Right renal pelvis (tissue), 4 donors: ENCODE data around the gene CAST. TPM values are rescaled to one million over a fixed set of nuclear protein-coding genes. Genes with fewer than 3 reads are reported as not detected.

Experiments
- DNase-seq, 4 donors: peaks; one replicate each; pipeline ENCODE4 v3.0.0-alpha.2; 2013; ENCODE audit warnings: low read depth in 4 of 4, low spot score in 3 of 4, missing footprints in 1 of 4
- polyA plus RNA-seq, 4 donors: library from polyadenylated mRNA; unstranded; fragments of 120-200 nt; gene quantifications; one replicate each; pipeline ENCODE4 v1.2.1, GENCODE V29; 2013; ENCODE audit not compliant: insufficient read length in 4 of 4

CAST gene
- polyA plus RNA-seq, 4 donors, result 133 to 213 (median 170) TPM

DNA sequence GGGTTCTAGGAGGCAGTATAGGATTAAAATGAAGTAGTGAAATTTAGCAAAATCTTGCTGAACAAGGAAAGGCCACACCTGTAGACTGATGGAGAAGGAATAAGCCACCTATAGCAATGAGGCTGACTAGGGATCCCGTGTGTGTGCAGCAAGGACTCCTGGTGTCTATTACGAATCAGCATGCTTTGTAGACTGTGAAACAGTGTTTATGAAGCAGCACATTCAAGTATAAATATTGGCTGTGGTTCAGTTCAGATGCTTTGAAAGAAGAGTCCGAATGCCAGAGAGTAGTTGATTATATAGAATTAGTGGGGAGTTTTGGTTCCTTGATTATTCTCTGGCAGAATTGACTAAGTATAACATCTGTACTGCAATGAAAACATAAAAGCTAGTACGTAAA lies 41.8 kb downstream of the CAST start:
- no peak for DNase-seq

DNA sequence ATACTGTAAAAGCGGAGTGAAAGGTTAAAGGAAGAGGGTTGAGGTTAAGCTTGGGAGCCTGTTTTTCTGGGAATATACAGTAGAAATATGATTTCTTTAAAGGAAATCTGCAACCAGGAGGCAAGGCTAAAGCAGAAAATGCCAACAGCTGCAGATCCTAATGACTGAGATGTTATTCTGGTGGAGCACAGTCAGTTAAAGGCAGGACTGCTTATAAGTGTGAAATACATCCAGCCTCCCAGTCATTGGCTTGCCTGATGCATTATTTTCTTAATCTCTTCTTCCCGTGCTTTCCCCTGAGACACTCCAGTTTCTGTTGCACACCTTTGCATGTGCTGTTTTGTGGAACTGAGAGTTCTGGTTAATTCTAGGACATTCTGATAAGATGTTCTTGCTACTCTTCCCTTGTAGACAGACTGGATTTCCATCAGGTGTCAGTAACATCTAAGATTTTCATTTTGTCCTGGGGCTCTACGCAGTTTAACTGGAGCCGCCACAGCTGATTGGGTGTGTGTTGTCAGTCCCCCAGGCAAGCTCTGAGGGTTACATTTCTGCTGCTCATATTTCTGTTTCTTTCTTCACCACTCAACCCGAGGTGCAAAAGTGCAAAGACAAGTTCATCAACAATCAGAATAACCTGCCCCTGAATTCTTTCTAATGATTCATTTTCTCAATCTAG lies 44.4 kb downstream of the CAST start:
- no peak for DNase-seq

DNA sequence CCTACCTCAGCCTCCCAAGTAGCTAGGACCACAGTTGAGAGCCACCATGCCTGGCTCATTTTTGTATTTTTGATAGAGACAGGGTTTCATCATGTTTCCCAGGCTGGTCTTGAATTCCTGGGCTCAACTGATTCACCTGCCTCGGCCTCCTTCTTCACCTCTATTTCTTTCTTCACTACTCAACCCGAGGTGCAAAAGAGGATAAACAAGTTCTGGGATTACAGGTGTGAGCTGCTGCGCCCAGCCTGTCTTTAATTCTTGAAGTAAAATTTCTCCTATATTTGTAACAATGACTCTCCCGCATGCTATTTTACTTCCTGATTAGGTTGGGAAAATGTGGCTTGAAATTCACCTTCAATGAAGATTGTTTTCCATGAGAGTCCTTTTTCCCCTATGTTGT lies 46.4 kb downstream of the CAST start:
- no peak for DNase-seq

DNA sequence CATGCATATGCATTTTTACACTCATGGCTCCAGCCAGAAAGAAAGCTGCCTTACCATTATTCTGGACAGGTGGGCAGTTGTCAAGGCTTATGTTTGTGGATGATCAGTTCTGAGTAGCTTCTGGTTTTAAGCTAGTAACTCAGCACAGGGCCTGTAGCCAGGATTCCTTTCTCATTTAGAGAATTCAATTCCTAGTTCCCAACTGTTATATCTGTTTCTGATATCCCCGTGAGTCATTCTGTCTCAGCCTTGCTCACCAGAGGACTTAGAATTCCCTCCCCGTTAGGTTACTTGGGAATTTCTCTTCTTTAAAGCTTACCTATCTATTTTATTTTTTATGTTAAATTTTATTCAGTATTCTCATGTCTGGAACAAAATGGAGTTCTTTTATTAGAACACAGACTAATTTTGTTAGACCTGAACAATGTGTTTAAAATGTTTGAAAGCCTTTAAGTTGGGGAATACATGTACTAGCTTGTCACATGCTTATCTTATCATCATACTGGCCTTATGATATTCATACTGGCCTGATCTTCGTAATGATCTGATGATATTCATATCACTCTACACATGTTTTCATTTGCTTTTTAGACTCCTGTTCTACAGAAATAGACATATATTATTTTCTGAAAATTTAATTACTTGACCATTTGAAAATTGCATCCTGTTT lies 47.1 kb downstream of the CAST start:
- no peak for DNase-seq

DNA sequence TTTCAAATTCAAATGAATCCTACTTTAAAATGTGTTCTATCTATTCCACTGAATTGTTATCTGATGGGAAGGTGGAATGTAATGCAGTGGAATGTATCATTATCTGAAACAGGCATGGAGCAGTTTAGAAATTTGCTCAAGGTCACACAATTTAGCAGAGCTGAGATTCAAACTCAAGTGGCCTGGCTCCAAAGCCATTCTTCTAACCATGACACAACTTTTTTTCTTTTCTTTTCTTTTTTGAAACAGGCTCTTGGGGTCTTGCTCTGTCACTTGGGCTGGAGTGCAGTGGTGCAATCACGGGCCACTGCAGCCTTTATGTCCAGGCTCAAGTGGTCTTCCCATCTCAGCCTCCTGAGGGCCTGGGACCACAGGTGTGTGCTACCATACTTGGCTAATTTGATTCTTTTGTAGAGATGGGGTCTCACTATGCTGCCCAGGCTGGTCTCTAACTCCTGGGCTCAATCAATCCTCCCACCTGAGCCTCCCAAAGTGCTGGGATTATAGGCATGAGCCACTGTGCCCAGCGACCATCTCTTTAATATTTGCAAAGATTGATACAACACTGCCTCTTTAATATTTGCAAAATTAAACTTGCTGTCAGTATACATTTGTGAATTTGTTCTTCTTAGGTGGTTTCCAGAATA lies 50.0 kb downstream of the CAST start:
- no peak for DNase-seq

DNA sequence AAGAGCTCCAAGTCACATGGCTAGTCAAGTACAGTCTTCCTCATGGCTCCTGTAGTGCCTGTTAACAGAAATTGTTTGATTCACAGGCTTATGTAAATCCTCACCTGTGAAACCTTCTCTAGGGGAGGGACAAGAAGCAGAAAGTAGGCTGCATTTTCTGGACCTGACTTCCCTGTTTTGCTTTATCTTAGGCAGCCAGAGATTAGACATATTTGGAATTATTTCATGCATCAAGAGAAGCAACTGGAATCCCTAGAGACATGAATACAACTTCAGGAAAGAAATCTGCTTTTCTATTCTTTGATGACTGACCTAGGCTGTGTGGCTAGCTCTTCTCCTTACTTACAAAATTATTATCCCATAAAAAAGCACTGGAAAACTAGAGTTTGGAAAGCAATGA lies 52.3 kb downstream of the CAST start:
- DNase-seq, result no peak

DNA sequence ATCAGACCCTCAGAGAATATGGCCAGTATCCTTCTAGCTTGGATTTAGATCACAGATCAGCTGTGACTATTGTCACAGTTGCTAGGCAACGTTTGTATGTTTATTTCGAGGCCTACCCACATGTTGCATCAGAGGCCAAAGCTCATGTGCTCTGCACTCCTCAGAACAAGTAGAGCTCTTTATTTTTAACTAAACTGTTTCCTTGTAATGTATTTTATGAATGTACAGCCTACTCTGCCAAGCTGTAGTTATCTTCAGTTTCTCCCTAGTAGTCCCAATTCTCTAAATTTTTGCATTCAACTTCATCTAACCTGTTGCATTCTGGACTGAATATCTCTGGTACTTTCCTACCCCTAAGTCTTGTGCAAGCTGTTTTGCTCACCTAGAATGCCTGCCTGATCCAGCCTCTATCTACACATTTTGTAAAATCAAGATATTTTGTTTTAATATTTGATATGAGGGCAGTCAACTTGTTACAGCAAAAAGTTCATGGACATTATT lies 52.8 kb downstream of the CAST start:
- peak in 3 of 4 donors; percentile 40 to 50 (median 41) for DNase-seq

DNA sequence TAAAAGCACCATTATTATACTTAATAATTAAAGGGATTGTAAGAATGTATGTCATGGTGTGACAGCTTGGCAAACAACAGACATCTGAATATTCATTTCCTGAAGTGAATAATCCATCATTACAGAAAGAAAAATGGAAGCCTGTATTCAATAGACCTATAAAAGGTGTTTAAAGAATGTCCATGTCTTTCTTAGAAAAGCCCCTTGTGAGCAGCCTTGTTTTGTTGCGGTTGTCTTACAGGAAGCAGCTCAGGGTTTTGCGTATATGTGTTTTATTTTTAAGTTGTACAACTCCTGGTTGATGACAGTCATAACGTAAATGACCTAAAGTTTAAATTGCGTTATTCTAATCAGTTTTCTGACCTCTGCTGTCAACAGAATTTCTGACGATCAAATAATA lies 53.8 kb downstream of the CAST start:
- no peak for DNase-seq

DNA sequence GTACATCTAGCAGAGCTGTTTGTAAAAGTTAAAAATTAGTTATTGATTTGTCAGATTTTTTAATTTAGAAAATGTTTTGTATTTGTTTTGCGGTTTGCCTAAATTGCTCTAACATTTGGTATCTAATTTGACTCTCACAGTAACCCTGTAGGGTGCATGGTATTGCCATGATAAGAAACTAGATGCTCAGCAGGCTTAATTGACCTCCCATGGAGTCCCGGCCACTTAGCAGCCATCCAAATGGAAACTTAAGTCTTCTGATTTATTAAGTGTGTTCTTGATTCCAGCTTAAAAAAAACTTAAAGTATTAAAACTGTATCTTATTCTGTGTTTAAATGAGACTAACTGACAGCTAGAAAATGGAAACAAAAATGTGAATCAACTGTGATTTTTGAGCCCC lies 54.5 kb downstream of the CAST start:
- no peak for DNase-seq

DNA sequence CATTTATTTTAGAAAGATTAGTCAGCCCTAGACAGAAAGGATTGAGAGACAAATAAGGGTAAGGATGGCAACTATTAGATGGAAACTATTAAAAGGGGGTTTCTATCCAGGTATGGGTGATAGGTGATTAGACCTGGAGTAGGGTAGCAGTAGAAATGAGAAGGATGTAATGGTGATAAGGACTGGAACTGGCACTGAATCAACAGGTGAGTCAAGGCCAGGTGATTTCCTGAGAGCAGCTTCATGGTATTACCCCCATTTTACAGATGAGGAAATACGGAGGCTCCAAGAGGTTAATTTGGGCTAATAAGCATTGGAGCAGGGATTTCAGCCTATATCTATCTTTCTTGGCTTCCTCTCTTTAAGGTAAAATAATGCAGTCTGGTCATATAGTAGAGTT lies 55.7 kb downstream of the CAST start:
- DNase-seq, result no peak

DNA sequence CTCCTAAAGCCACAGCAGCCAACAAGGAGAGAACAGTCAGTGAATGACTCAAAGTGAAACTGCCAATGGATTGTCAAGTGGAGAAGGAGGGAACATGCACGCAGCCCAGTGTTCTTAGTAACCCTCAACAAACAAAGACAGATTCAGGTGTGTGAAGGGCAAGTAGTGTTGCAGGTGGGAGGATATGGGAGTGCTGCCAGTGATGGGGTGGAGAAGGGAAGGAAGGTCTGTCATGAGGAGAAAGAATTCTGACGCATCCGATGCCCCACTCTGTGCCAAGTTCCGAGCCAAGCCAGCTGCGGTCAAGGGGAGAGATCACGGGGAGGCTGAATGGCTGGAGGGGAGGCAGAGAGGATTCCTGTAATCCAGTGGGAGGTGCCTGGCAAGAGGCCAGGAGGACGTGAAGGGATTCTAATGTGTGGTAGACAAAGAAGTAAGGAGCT lies 56.5 kb downstream of the CAST start:
- DNase-seq, result no peak

DNA sequence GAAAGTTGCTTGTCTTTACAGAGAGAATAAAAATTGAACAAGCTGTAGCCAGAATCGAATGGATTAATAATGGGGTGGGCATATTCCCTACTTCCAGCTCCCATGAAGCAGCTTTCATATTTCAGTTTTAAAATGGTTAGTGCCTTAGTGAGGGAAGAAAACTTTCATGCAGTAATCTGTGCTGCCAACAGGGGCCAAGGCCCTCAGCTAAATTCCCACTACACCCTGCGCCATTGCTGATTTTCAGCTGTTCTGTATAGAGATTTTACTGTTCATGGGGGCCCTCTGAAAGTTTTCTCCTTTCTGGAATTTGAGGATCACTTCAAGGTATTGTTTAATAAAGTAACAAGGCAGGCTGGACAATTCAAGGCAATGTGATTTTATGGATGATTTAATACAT lies 58.2 kb downstream of the CAST start:
- no peak for DNase-seq

DNA sequence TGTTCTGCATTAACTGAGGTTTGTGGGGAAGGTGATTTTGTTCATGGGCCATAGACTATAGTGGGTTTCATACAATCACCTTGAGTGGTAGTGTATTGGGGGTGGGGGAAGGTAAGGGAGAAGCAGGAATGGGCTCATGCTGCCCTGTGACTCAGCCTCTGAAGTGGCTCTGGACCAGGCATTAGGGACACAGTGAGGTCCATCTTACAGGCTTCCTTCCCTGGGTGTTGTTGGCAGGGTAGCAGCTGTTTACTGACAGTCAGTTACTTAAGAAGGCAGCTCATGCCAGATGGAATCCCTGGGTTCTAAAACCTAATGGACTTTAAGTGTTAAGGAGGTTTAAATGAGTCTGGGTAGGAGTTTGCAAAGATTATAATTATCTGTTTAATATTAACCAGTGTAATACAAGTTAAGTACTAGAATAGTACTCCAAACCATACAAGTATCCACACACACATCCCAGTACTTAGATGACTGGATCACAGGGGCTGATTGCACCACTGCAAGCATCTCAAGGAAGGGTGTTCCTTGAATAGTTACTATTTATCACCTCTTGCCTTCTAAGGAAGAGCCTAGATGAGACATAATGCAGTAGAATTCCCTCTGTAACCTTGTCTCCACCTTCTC lies 59.3 kb downstream of the CAST start:
- no peak for DNase-seq

DNA sequence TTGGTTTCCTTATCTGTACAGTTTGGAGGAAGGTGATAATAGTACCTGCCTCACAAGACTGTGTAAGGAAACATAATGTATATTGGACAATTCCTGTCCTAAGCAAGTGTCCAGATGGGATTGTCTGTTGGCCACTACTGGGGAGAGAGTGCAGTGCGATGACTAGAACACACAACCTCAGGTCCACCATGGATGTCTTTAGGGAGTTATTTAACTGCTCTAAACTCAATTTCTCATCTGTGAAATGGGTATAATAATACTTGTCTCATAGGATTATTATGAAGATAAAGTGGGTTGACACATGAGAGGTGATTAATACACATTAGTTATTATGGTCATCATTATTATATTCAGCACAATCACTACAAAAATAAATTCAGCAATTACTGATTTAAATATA lies 63.1 kb downstream of the CAST start:
- no peak for DNase-seq

DNA sequence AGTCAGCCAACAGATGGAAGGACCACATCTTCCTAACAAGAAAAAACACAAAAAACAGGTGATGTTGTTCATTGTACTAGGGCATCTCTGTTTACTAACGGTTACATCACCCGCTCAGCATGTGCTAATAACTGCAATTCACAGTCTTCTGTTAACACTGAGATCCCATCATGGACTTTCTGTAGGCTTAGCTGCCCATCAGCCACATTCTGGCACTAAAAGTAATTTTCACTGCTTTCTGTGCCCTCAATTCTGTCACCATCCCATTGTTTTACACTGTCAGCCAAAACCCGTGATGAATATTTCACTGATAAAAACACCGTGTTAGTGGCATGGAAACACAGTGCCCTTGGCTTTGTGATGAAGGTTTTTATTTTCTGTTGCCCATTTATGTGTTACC lies 64.6 kb downstream of the CAST start:
- no peak for DNase-seq

DNA sequence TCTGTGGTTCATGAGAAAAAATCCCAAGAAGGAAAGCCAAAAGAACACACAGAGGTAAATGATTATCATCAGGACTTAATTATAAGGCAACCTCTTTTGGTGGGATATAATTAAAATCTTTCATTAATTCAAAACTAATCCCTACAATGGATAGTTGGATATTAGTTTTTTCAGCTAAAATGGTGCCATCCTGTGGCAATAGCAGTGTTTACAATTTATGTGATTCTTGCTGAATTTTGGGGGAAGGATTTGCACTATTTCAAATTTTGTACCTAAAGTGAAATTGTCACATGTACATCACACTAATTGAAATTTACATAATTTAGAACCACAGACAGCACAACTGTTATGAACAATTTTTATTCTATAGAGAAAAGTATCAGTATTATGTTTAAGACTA lies 67.0 kb downstream of the CAST start:
- no peak for DNase-seq

DNA sequence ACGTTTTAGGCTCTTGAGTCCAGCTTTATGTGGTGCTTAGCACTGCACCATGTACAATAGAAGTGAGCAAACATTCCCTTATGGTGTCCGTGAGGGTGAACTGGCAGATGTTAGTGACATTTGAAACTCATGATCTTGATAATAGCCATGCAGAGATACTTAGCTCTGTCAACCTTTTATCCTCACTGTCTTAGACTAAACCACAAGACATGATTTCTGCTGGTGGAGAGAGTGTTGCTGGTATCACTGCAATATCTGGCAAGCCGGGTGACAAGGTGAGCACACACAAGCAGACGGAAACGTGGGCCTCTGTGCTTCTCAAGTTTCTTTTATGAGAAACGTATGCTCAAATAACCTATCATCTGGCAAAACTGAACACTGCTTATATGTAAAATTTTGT lies 68.4 kb downstream of the CAST start:
- no peak for DNase-seq

DNA sequence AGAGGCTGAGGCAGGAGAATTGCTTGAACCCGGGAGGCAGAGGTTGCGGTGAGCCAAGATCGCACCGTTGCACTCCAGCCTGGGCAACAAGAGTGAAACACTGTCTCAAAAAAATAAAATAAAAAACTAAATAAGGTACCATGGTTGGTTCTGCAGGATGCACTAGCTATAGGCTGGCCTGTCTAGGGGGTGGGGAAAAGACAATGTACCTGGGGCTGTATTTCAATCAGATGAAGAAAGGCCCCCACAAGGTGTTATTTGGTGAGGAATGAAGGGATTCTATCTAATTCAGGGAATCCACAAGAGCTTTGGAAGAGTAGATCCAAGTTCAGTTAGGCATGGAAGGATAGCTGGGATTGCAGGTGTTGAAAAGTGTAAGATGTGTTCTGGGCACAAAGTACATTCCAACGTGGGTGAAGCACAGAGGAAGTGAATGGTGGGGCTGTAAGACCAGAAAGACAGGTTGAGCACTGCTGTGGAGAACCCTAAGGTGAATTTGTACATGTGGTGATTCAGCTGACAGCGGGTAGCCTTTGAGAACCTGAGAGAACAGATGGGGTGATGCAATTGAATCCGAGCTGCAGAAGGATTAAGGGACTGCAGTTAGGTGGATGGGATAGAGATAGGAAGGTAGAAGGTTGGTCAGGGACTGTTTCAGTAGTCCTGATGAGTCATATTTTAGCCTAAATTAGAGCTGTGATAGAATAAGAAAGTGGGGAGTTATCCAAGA lies 71.8 kb downstream of the CAST start:
- DNase-seq, result no peak

DNA sequence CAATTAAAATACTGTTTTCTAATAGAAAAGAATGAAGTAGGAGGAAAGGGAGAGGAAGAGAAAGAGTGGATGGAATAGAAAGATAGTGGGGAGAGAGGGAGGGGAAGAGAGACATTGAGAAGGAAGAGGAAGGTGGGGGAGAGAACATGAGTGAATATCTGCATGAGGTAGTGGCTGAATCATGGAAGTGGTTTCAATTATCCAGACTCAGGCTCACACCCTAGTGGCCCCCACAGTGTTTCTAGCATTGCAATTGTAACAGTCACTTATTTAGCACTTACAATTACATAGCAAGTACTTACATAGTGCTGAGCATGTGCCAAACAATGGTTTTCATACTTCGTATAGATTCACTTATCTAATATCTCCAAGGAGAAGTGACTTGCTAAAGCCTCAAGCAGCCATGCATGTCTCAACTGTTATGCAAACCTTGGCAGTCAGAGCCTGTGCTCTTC lies 72.7 kb downstream of the CAST start:
- DNase-seq, result no peak

DNA sequence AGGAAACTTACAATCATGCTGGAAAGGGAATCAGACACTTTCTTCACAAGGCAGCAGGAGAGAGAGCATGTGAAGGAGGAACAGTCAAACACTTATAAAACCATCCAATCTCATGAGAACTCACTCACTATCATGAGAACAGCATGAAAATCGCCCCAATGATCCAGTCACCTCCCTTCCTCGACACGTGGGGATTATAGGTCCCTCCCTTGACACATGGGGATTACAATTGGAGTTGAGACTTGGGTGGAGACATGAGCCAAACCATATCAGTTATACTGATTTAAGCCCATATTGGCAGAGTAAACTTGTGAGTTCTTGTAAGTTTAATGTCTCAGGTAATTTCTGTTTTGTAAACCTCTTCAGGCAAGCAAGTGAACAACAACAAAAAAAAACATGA lies 74.8 kb downstream of the CAST start:
- no peak for DNase-seq

DNA sequence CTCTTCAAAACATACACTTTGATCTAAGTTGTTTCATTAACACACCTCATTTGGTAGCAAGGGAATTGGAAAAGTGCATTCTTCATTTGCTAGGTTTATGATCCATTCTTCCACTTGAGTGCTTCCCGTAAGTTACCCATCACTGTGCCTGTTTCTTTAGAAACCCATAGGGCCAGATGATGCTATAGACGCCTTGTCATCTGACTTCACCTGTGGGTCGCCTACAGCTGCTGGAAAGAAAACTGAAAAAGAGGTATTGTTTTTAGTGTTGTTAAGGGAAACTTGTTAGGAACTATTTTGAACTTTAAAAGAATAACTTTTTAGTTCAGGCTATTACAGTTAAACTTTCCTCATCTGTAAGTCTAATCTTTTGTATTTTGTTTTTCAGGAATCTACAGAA lies 78.9 kb downstream of the CAST start:
- no peak for DNase-seq
